ENCODE measurements around the gene DAPL1.

The DAPL1 gene

DNA sequence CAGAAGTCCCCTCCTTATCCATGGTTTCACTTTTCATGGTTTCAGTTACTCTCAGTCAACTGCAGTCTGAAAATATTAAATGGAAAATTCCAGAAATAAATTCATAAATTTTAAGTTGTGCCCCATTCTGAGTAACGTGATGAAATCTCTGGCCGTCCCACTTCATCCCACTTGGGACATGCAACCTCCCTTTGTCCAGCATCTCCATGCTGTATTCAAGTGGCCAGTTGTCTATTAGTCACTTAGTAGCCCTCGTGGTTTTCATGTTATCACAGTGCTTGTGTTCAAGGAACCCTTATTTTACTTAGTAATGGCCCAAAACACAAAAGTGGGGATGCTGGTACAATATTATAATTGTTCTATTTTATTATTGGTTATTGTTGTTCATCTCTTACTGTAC, 18.0 kb upstream of the DAPL1 start:
- DNase-seq (ENCODE audit: low spot score) = no peak

DNA sequence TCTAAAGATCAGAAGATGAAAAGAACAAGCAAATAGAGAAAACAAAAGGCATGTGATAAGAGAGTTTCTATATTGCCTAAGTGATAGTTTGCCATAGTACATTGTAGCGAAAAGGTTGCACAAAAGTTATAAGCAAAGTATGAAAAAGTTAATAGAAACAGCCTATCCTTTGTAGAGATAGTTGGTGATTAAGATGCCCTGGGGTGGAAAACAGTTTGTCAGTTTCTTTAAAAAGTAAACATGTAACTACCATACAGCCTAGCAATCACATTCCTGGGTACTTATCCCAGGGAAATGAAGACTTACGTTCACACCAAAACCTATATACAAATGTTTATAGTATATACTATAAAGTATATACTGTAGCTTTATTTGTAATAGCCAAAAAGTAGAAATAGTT, 16.9 kb upstream of the DAPL1 start:
- no peak for DNase-seq (ENCODE audit: low spot score)

DNA sequence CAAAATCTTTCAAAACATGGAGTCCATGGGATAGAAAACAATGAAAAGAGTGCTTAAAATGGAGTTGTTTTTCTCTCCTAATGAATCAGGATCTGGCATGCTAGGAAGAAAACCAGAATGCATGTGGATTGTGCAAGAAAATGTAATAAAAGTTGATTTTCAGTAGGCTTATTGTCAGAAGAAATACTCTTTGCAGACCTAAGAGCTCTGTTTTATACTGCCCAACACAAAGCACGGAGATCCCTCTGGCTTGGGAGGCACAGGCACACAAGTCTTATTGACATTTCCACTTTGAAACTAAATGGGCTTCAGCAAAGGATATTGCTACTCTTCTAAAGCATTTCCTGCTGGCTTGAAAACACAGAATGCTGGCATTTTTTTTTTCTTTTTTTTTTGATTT, 15.5 kb upstream of the DAPL1 start:
- no peak for DNase-seq (ENCODE audit: low spot score)

DNA sequence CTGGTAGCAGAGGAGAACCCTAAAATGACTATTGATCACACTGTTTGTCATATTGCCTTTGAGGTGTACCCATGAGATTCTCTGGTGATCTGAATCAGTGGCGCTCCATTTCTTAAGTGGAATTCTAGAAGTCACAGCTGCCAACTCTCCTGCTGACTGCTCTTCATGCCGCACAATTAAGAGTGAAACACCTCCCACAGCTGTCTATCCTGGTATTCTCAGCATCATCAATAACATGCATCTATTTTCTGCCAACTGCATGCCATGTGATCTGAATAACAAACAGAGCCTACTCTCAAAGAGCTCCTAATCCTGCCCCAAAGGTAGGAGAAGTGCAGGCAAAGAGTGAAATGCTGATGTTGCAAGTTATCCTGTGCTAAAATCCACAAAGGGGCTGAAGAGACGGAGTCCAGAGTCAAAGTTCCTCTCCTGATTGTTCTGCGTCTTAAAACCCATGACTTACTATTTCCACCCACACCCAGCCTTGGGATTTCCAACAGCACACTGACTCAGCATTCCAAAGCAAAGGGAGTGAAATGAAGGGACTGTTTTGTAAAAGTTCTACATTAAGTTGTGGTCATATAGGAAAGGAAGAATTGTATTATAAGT, 13.7 kb upstream of the DAPL1 start:
- no peak for DNase-seq (ENCODE audit: low spot score)

DNA sequence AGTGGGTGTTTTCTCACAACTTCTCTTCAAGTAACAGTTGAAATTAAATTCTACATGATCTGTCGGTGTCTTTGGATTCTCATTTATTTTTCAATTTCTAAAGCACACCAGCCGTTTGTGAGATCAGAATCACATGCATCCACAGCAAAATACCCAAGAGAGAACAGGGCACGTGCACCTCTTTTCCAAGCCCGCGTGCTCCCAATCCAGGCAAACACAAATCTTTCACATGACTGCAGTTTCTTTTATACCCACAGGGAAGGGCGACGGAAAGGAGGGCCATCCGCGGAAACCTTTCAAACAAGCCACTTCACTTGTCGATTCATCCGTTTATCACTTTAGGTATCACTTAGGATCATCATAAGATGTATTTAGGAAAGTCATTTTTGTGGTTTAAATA, 13.0 kb upstream of the DAPL1 start:
- DNase-seq (ENCODE audit: low spot score) = no peak

DNA sequence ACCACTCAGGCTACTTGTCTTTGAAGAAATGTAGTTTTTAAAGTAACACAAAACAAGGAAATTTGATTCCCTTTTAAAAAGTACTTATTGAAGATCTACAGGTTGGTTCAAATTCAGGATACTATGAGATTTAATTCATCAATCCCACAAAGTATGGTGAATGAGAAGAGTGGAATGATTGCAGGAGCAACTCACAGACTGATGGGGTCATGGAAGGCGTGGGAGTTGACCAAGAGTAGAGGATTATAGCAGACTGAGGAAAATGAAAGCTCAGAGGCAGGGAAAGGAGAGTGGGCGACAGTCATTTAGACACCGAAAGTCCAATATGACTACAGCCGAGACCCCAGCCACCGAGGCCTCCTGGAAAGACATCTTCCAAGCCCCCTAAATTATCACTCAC, 12.5 kb upstream of the DAPL1 start:
- DNase-seq (ENCODE audit: low spot score) = no peak

DNA sequence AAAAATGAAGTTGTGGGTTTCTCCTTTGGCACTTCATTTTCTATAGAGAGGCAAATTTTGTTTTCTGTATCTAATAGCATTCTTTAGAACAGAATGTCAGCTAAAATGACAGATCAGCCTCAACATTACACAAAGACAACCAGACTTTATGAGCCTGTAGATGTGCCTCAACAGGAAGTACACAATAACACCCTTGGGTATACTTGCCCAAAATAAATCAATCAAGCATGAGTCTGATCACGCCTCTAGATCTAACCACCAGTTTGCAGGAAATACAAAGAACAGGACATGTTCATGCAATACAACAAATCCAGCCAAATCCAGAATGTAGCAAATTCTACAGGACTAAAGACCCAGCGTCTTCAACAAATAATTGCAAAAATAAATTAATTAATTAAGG, 11.2 kb upstream of the DAPL1 start:
- DNase-seq (ENCODE audit: low spot score) = no peak

DNA sequence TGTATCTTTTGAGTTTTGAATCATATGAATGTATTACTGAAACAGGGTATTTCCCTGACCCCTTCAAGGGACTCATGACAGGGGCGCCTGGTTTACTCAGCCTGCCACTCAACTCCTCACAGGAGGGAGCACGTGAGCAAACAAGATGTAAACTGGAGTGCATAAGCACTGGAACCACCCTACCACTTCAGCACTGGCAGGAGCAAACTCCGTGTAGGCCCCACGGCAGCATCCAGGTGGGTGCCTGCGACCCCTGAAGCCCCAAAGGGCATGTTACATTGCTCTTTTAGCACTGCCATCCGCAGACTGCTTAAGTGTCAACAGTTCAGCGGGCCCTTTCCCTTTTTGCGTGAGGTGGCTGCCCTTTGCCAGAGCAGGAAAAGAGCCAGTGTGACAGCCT, 8.2 kb upstream of the DAPL1 start:
- no peak for DNase-seq (ENCODE audit: low spot score)

DNA sequence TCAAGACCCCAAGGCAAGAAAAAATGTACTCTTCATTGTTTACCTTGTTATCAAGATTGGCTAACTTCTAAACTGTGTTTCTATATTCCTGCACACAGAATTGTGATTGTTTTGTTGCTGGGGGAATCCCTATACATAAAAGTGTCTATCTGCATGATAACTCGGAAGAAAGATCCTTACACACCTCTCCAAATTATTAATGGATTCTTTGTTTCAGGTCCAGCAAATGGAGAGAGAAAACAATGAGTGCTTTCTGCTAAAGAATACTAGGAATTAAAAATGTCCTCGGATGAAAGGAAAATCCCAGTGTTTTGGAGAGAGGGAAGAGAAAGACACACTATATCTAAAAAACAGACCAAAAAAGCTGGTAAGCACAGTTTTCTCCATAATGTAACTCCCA, 6.2 kb upstream of the DAPL1 start:
- DNase-seq (ENCODE audit: low spot score) = no peak

DNA sequence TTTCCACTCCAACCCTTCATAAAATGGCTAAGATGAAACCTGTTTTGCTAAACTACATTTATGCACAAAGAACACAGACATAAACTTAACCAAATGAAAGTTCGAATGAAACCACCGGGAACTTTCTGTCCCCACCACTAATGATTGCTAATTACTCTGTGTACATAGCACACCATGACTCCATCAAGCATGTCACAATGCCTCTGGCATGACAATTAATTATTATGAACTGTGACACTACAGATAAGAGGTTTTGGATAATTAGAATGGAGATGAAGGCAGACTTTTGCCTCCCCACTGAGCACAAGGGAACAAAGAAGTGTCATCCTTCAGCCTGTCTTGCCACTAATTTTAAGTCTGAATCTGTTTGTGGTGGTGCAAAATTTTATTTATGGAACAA, 1.5 kb downstream of the DAPL1 start:
- no peak for DNase-seq (ENCODE audit: low spot score)

DNA sequence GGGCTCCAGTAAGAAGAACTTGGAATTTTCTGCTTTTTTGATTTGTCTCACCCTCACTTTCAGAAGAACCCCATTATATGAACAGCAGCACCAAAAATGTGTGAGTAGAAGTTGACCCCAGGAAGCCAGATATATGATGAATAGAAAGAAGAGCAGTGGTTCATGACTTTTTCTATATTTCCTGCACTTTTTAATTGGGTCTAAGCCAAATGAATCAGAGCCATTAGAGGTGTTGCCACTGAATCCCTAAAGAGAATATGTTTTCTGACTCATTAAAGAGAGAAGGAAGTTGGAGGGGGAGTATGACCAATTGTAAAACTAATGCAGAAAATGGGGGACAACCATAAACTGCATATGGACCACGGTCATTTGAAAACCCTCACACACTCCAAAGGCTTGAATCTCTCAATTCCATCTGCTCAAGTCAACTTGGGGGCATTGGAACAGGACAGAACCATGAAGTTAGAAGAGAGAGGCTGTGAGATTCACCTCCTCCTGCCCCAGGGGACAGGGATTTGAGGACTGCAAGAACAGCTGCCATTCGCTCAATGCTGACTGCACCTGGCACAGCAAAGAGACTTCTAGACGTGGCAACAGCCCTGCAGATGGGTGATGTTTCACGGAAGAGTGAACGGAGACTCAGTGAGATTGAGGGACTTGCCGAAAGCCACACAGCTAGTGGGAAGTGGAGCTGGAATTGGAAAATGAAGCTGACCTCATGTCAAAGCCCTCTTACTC, 3.0 kb downstream of the DAPL1 start:
- DNase-seq (ENCODE audit: low spot score) = no peak

DNA sequence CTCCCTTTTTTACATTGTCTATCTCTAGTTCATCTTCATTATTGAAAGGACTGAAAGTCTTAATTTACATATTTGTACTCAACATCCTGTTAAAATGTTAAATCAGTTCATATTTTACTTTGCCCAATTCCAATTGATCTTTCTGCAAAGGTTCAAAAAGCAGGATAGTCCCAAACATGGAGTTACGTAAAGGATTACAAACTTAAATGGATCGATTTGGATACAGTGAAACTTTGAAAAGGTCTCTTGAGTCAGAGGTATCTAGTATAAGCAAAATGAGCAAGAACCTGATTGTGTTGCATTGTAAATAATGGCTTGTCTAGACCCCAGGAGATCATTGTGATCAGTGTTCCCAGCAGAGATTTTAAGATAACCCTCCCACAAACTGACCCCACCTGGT, 4.1 kb downstream of the DAPL1 start:
- DNase-seq (ENCODE audit: low spot score) = no peak

DNA sequence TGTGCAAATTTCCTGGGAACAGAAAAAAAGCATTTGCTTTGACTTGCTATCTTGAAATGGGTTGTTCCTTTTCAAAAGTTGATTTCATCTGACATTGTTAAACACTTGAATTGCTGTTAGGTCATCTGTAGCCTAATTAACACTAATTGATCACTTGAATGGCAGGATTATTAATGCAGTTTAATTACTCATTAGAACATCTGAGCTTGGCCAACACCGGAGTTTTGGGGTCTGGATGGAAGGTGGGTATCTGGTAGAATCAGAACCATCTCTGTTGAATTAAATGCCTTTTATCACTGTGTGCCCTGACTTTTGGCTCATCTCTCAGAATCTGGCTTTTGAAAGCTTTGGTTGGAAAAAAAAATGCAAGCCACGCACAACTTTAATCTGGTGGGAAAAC, 8.4 kb downstream of the DAPL1 start:
- DNase-seq (ENCODE audit: low spot score) = no peak

DNA sequence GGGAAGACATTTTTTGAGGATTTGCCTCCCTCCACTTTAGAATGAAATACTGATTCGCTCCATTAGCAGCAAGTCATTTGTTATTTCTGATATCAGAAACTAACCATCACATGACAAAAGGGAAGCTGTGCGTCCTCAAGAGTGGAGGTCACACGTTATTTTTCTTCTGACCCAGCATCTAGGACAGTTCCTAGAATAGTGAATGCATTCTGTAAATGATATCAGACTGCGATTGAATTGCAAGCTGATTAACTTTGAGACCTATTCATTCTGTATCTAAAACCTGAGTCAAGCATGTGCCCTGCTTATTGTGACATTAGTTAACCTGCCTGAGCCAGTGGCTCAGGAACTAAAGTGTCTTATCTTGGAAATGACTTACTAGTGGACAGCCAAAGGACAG, 10.1 kb downstream of the DAPL1 start:
- no peak for DNase-seq (ENCODE audit: low spot score)

DNA sequence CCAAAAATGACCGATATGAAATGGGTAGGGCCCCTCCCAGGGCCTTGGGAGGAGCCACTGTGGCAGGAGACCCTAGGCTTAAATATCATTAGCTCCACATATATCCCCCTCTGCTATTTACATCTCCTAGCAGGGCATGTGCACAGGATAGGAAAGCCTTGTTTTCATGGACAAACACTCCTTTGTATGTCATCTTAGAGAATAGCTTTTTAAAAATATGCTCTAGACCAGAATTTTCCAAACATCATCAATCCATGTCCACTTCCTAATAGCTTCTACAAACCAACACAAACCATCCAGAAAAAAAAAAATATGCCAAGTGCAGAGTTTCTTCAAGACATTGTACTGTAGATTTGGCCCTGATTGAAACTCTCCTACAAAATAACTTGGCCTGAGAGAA, 10.8 kb downstream of the DAPL1 start:
- no peak for DNase-seq (ENCODE audit: low spot score)

DNA sequence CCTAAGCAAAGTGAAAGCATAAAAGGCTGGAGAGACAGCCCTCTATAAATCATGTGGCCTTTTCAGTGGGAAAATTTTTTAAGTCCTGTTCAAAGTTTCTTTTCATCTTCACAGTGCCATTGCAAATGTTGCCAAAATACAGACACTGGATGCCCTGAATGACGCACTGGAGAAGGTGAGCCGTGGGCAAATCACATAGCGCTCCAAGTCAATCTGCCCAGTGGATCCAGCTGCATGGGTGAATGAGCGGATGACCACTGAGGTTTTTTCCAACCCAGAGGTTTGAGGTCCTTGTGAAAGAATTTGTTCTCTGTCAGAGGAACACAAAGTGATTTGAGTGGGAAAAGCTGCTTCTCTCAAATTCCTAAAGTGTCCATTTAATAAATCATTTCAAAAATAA, 11.8 kb downstream of the DAPL1 start:
- no peak for DNase-seq (ENCODE audit: low spot score)

DNA sequence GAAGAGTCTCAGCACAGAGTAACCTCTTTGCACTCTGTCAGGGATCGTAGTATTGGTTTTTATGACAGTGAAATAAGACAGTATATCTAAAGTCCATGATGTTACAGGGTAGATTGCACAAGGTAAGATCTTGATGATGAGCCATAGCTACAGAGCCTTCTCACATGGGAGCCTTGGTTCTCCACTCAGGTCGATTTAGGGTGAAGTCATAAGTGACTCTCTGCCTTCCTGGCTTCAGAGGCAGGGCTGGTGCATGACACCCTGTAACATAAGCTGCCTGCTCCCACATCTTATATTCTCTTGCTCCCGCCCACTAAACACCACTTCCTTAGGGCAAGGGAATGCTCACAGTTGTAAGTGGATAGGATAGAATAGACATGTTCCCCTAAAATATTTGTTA, 13.3 kb downstream of the DAPL1 start:
- DNase-seq (ENCODE audit: low spot score) = no peak

DNA sequence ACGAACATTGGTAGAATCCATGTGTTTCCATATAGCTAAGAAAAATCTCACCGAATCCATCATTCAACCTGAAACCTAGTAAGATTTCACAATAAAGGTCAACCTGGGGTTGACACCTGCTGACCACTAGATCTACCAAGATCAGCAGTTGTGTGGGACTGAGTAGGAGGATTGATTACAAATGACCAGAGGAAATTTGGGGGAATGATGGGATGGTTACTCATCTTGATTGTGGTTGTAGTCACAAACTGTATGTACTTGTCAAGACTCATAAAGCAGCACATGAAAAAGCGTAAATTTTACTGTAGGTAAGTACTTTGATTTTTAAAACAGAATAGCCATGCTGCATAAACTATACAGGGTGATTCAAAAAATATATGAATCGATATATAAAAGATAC, 14.7 kb downstream of the DAPL1 start:
- DNase-seq (ENCODE audit: low spot score) = no peak

DNA sequence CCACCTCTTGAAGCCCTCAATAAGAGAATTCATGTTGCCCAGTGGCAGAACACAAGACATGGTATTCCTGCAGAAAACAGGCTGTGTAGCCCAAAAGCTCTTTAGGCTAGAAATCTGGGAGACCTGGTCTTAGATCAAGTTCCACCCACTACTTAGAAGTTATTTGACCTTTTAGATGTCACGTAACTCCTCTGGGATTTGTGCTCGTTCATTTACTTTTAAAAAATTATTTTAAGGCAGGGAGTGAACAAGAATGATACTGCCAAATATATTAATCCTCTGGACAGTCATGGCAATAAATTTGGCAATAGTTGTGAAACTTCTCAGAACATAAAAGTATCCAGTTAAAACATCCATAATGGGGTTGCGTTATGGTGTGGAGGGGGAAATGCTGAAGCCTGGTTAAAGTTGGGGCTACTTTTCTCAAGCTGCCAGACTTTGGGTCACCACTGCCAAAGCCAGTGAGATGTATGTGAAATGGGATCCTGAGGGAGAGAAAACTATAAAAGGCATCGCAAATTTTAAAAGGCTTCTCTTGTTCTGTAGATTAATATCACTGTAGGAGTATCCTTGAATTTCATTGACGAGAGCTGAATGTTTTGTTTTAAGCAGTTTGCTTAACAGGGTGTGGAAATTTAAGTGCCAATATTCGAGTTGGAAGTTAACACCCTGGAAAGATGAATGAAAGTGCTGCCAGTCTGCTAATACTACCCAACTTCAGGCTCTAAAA, 15.8 kb downstream of the DAPL1 start:
- no peak for DNase-seq (ENCODE audit: low spot score)

DNA sequence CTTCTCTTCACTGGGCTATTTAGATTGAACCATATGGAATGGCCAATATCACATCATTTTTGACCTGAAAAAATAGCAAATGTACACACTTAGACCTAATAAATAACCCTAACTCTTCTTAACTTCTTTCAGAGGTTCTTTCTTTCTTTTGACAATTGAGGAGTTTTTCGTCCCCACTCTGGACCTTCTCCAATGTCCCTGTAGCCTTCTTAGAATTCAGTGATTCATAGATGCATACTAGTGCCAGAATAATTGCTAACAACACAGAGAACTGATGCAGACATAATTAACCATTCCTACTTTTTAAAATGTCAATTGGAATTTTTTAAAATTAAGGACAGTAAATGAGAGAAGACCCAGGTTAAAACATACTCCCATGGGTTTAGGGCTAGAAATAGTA, 20.0 kb downstream of the DAPL1 start:
- no peak for DNase-seq (ENCODE audit: low spot score)

DNA sequence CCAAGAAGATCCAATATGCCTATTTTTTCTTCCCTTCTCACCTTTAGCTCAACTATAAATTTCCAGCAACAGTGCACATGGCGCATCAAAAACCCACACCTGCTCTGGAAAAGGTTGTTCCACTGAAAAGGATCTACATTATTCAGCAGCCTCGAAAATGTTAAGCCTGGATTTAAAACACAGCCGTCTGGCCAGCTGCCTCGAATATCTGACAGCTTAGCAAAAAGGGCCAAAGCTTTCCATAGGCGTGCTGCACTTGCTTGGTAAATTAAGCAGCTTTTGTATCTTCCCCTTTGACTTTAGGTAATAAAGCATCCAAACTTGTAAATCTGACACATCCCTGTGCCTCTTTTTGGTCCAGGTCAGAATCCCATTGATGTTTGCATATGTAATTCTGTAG, 20.5 kb downstream of the DAPL1 start:
- DNase-seq (ENCODE audit: low spot score) = no peak

DNA sequence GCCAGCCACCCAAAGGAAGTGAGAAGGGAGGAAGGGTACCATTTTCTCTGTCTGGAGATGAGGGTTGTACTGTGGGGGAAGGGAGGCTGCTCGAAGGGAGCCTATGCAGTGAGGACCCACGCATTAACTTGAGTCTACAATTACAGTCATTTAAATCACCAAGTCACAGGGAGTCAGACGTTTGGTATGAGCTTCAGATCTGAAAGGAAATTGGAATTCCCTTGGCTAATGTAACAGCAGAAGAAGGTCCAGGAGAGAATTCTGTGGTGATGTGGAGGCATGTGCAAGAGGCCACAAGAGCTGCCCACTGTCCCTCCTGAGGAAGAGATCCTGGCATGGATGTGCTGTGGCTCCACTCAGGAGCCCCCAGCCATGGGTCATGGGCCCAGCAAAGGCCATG, 22.5 kb downstream of the DAPL1 start:
- DNase-seq (ENCODE audit: low spot score) = no peak

DNA sequence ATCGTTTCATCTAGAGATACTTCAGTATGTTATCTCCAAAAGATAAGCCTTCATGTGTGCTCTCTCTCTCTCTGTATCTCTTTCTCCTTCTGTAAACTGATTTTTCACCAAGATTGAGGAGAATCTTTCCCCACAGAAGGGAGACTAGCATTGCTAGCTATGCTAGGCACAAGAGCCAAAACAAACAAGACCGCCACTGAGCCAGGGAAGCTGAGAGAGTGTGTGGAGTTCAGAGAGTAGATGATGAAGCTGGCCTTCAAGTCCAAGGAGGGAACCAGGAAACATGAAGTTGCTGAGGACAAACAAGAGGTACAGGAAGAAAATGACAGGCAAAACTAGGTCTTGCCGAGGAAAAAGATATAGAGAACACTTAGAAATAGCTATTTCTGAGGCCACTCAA, 23.4 kb downstream of the DAPL1 start:
- no peak for DNase-seq (ENCODE audit: low spot score)

DNA sequence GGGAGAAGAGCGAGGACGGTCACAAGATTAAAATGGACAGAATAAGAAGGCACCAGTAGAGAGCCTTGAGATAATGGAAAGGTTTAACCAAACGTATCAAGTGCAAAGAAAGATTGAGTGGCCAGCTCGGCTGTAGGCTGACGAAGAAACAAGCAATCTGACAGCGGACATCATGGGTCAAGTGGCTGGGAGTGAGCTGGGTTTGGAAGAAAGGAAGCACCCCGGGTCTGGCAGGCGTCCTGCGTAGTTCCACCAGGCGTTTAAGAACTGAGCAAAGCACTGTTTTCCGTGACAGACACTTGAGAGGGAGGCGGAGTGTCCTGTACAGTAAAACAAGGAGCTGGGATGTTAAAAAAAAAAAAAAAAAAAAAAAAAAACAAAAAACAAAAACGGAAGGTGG, 27.1 kb downstream of the DAPL1 start:
- no peak for DNase-seq (ENCODE audit: low spot score)
